ENCODE data around the gene ALKBH5. TPM values are rescaled to one million over a fixed set of nuclear protein-coding genes. Genes with fewer than 3 reads are reported as not detected.

The ALKBH5 gene
- total RNA-seq, 4 donors from 2014 or later, result 56.0 to 87.2 (median 76.4) TPM

- WGBS, 2 donors, result 77 to 84% methylated on average over 4 of the region's 4 CpGs
- no peak for TF ChIP-seq POLR2A (IDR thresholded peaks at IDR 0.05)
- no peak for TF ChIP-seq CTCF (IDR thresholded peaks at IDR 0.05)
- intact Hi-C loops (cut with DNase I; ENCODE audit: low total_unique reads), result no loop called here
- H3K4me3 ChIP-seq (ENCODE audit: low read depth, poor library complexity, severe bottlenecking), result no peak overlapping the region
- DNase-seq (ENCODE audit: low spot score in 2 of 2), result no peak
Observed at GRCh38 chr17:18144261-18144660, 39.4 kb upstream of the ALKBH5 start.

- no peak for DNase-seq (ENCODE audit: low spot score in 2 of 2)
- 95 to 100% methylated on average over 1 of the region's 1 CpG for WGBS, 2 donors
- TF ChIP-seq CTCF (IDR thresholded peaks at IDR 0.05) (no peak), POLR2A (IDR thresholded peaks at IDR 0.05) (no peak)
- intact Hi-C loops (cut with DNase I; ENCODE audit: low total_unique reads), result no loop called here
- H3K4me3 ChIP-seq (ENCODE audit: low read depth, poor library complexity, severe bottlenecking), result no peak overlapping the region
Observed at GRCh38 chr17:18144855-18145254, 38.8 kb upstream of the ALKBH5 start.

GRCh38 chr17:18145811-18146210, 37.8 kb upstream of the ALKBH5 start:
- intact Hi-C loops (cut with DNase I; ENCODE audit: low total_unique reads), result no loop called here
- no peak overlapping the region for H3K4me3 ChIP-seq (ENCODE audit: low read depth, poor library complexity, severe bottlenecking)
- no peak for DNase-seq (ENCODE audit: low spot score in 2 of 2)
- TF ChIP-seq POLR2A (IDR thresholded peaks at IDR 0.05) (no peak), CTCF (IDR thresholded peaks at IDR 0.05) (no peak)
- 85% methylated on average over 11 to 13 of the region's 13 CpGs for WGBS, 2 donors

GRCh38 chr17:18146259-18146658, 37.4 kb upstream of the ALKBH5 start:
- intact Hi-C loops (cut with DNase I; ENCODE audit: low total_unique reads), result no loop called here
- no peak overlapping the region for H3K4me3 ChIP-seq (ENCODE audit: low read depth, poor library complexity, severe bottlenecking)
- DNase-seq (ENCODE audit: low spot score in 2 of 2), result no peak
- TF ChIP-seq POLR2A (IDR thresholded peaks at IDR 0.05) (no peak), CTCF (IDR thresholded peaks at IDR 0.05) (no peak)
- WGBS, 2 donors, result 98 to 100% methylated on average over 2 of the region's 2 CpGs

- intact Hi-C loops (cut with DNase I; ENCODE audit: low total_unique reads), result no loop called here
- no peak for TF ChIP-seq CTCF (IDR thresholded peaks at IDR 0.05)
- no peak for TF ChIP-seq POLR2A (IDR thresholded peaks at IDR 0.05)
- WGBS, 2 donors, result 83 to 84% methylated on average over 3 of the region's 3 CpGs
- H3K4me3 ChIP-seq (ENCODE audit: low read depth, poor library complexity, severe bottlenecking), result no peak overlapping the region
- no peak for DNase-seq (ENCODE audit: low spot score in 2 of 2)
Observed at GRCh38 chr17:18146980-18147379, 36.6 kb upstream of the ALKBH5 start.

GRCh38 chr17:18148586-18148985, 35.0 kb upstream of the ALKBH5 start:
- TF ChIP-seq POLR2A (IDR thresholded peaks at IDR 0.05), result no peak
- TF ChIP-seq CTCF (IDR thresholded peaks at IDR 0.05), result no peak
- 79 to 89% methylated on average over 4 to 7 of the region's 7 CpGs for WGBS, 2 donors
- H3K4me3 ChIP-seq (ENCODE audit: low read depth, poor library complexity, severe bottlenecking), result no peak overlapping the region
- DNase-seq (ENCODE audit: low spot score in 2 of 2), result no peak
- intact Hi-C loops (cut with DNase I; ENCODE audit: low total_unique reads), result no loop called here
